H1 (cell line): Measurements from ENCODE around the gene ACSF3. TPM values are rescaled to one million over a fixed set of nuclear protein-coding genes. Genes with fewer than 3 reads are reported as not detected.

Experiments used
- CTCF ChIA-PET: fragments of 300-600 bp; sonication (Branson Sonifier 250); formaldehyde crosslinking; loops from one replicate; lab custom pipeline; 2021; ENCODE audit not compliant: partially characterized antibody; lab: Charles Lee
- POLR2A ChIA-PET: fragments of 300-600 bp; sonication (Branson Sonifier 250); formaldehyde crosslinking; loops from one replicate; lab custom pipeline; 2021; ENCODE audit warnings: inconsistent platforms; ENCODE audit not compliant: partially characterized antibody; lab: Charles Lee
- DNase-seq, 2 experiments: peaks; one replicate each; pipeline versions ENCODE4 v3.0.0 to v3.0.0-alpha.2; 2010 to 2022; ENCODE audit warnings: low spot score in 2 of 2, low read depth in 1 of 2, mixed read lengths in 1 of 2
- FAIRE-seq: peaks from 2 replicates; lab custom pipeline; 2011; peaks lifted over from hg19 to GRCh38; lab: Jason Lieb, UNC
- H2AFZ ChIP-seq: 2 replicates; pipeline ENCODE4 v1.8.1; 2012; ENCODE audit warnings: low read length, inconsistent platforms
- H2AK5ac ChIP-seq: 2 replicates; pipeline ENCODE4 v1.6.1; 2013; ENCODE audit warnings: low read depth, low read length
- H2BK120ac ChIP-seq: replicated peaks from 2 replicates; pipeline ENCODE3; 2013; ENCODE audit warnings: low read depth, low read length, inconsistent platforms
- H2BK12ac ChIP-seq: 2 replicates; pipeline ENCODE4 v1.6.1; 2013; ENCODE audit warnings: low read depth, low read length
- H2BK15ac ChIP-seq: 2 replicates; pipeline ENCODE4 v1.6.1; 2013; ENCODE audit warnings: low read length
- H2BK20ac ChIP-seq: 2 replicates; pipeline ENCODE4 v1.6.1; 2013; ENCODE audit warnings: low read length
- H2BK5ac ChIP-seq: 2 replicates; pipeline ENCODE4 v1.6.1; 2013; ENCODE audit warnings: low read depth, low read length
- H3K14ac ChIP-seq: 2 replicates; pipeline ENCODE4 v1.6.1; 2013; ENCODE audit warnings: inconsistent platforms; ENCODE audit not compliant: insufficient read length
- H3K18ac ChIP-seq: 2 replicates; pipeline ENCODE4 v1.6.1; 2013; ENCODE audit warnings: low read length; ENCODE audit errors: extremely low read depth
- H3K23ac ChIP-seq: 2 replicates; pipeline ENCODE4 v1.6.1; 2013; ENCODE audit warnings: inconsistent platforms; ENCODE audit not compliant: insufficient read length
- H3K23me2 ChIP-seq: 2 replicates; pipeline ENCODE4 v1.6.1; 2013; ENCODE audit warnings: low read depth, low read length
- H3K27ac ChIP-seq: 2 replicates; pipeline ENCODE4 v1.6.1; 2011; ENCODE audit warnings: low read depth, low read length, inconsistent platforms
- H3K27me3 ChIP-seq, 4 experiments: replicated peaks in 1 of 4; 1 replicate in 1 of 4; 2 replicates in 3 of 4; pipeline versions ENCODE4 v1.6.1 to v1.8.1; 2011 to 2013; ENCODE audit warnings: low read length in 3 of 4, mild to moderate bottlenecking in 3 of 4, inconsistent platforms in 2 of 4, mixed read lengths in 2 of 4, moderate library complexity in 1 of 4; ENCODE audit not compliant: control insufficient read depth in 3 of 4, insufficient read depth in 3 of 4; ENCODE audit errors: extremely low read depth in 1 of 4
- H3K36me3 ChIP-seq, 4 experiments: 2 replicates each; pipeline versions ENCODE4 v1.6.1 to v1.8.1; 2011 to 2013; ENCODE audit warnings: mild to moderate bottlenecking in 4 of 4, low read length in 3 of 4, moderate library complexity in 2 of 4, control low read depth in 1 of 4, inconsistent platforms in 1 of 4; ENCODE audit not compliant: insufficient read depth in 4 of 4, control insufficient read depth in 2 of 4
- H3K4ac ChIP-seq: replicated peaks from 2 replicates; pipeline ENCODE3; 2013; ENCODE audit warnings: low read length, low read depth, mixed read lengths, inconsistent platforms; ENCODE audit not compliant: insufficient read length
- H3K4me1 ChIP-seq, 4 experiments: replicated peaks in 1 of 4; 1 replicate in 1 of 4; 2 replicates in 3 of 4; pipeline versions ENCODE4 v1.6.1 to v1.8.1; 2011 to 2013; ENCODE audit warnings: low read length in 3 of 4, inconsistent platforms in 2 of 4, mixed read lengths in 1 of 4; ENCODE audit not compliant: insufficient read depth in 4 of 4, control insufficient read depth in 3 of 4
- H3K4me2 ChIP-seq, 2 experiments: 2 replicates each; pipeline versions ENCODE4 v1.6.1 to v1.8.1; 2011 to 2013; ENCODE audit warnings: low read depth in 2 of 2, low read length in 2 of 2, control low read depth in 1 of 2, inconsistent platforms in 1 of 2, mild to moderate bottlenecking in 1 of 2; ENCODE audit not compliant: insufficient read depth in 1 of 2
- H3K4me3 ChIP-seq, 4 experiments: fragments of 200-600, 300-600 bp in 1 of 4; sonication (generic), shearing (Covaris generic), sonication (Bioruptor Twin) in 1 of 4; 2 replicates each; pipeline versions ENCODE4 v1.5.1 to v1.8.1; 2011 to 2016; ENCODE audit warnings: low read length in 4 of 4, low read depth in 3 of 4, control low read depth in 2 of 4, inconsistent platforms in 2 of 4, mild to moderate bottlenecking in 2 of 4, mixed read lengths in 1 of 4, moderate library complexity in 1 of 4; ENCODE audit not compliant: insufficient read depth in 2 of 4; ENCODE audit errors: extremely low read depth in 1 of 4
- H3K56ac ChIP-seq: replicated peaks from 2 replicates; pipeline ENCODE3; 2013; ENCODE audit warnings: low read depth, mild to moderate bottlenecking, mixed read lengths, low read length, inconsistent platforms; ENCODE audit not compliant: insufficient read length
- H3K79me1 ChIP-seq: 2 replicates; pipeline ENCODE4 v1.6.1; 2013; ENCODE audit warnings: low read depth, low read length, control low read depth
- H3K79me2 ChIP-seq, 2 experiments: 2 replicates each; pipeline versions ENCODE4 v1.6.1 to v1.8.1; 2012 to 2013; ENCODE audit warnings: low read length in 2 of 2, mild to moderate bottlenecking in 2 of 2, inconsistent platforms in 1 of 2; ENCODE audit not compliant: insufficient read depth in 2 of 2, control insufficient read depth in 1 of 2
- H3K9ac ChIP-seq, 4 experiments: replicated peaks in 1 of 4; 1 replicate in 1 of 4; 2 replicates in 3 of 4; pipeline versions ENCODE4 v1.6.1 to v1.8.1; 2011 to 2013; ENCODE audit warnings: low read depth in 3 of 4, low read length in 3 of 4, control low read depth in 2 of 4, mild to moderate bottlenecking in 2 of 4, moderate library complexity in 2 of 4, inconsistent platforms in 1 of 4; ENCODE audit errors: extremely low read depth in 1 of 4
- H3K9me3 ChIP-seq, 2 experiments: 2 replicates each; pipeline versions ENCODE4 v1.6.1 to v1.8.1; 2012 to 2013; ENCODE audit warnings: mild to moderate bottlenecking in 2 of 2, moderate library complexity in 2 of 2, control low read depth in 1 of 2, inconsistent platforms in 1 of 2, low read depth in 1 of 2, low read length in 1 of 2, mixed read lengths in 1 of 2; ENCODE audit not compliant: insufficient read depth in 2 of 2
- H4K20me1 ChIP-seq, 2 experiments: replicated peaks in 1 of 2; 2 replicates each; pipeline versions ENCODE3 to v1.8.1; 2011 to 2013; ENCODE audit warnings: inconsistent platforms in 2 of 2, low read length in 2 of 2, mild to moderate bottlenecking in 1 of 2; ENCODE audit not compliant: insufficient read depth in 2 of 2, control insufficient read depth in 1 of 2
- H4K5ac ChIP-seq: 2 replicates; pipeline ENCODE4 v1.6.1; 2013; ENCODE audit warnings: low read length, low read depth, mixed read lengths, inconsistent platforms; ENCODE audit not compliant: insufficient read length
- H4K8ac ChIP-seq: 2 replicates; pipeline ENCODE4 v1.8.0; 2013; ENCODE audit warnings: mild to moderate bottlenecking, moderate library complexity, low read length, inconsistent platforms; ENCODE audit not compliant: insufficient read depth; ENCODE audit errors: extremely low read depth
- H4K91ac ChIP-seq: replicated peaks from 2 replicates; pipeline ENCODE3; 2013; ENCODE audit warnings: low read length, mixed read lengths, inconsistent platforms; ENCODE audit not compliant: insufficient read length
- EGR1 ChIP-seq: IDR thresholded peaks from 2 replicates; pipeline ENCODE4 v1.6.1; 2011; ENCODE audit warnings: low read depth, low read length, borderline replicate concordance
- WGBS, 2 experiments: shearing (Covaris generic) in 1 of 2; methylation state at CpG; one replicate each; pipeline versions ENCODE4 v1.1.6 to v1.1.7; 2013 to 2015; ENCODE audit warnings: low lambda C conversion rate in 2 of 2, mixed read lengths in 2 of 2, inconsistent platforms in 1 of 2, low coverage in 1 of 2, missing lambda C conversion rate in 1 of 2; ENCODE audit not compliant: insufficient replicate concordance in 2 of 2, insufficient coverage in 1 of 2, insufficient read length in 1 of 2; ENCODE audit errors: extremely low coverage in 1 of 2, missing lambda C conversion rate in 1 of 2; 5-methylcytosine and 5-hydroxymethylcytosine counted together
- polyA plus RNA-seq, 7 experiments: library from polyadenylated mRNA; depleted of rRNA in 3 of 7; stranded (reverse) in 5 of 7; unstranded in 2 of 7; fragments of >200 nt in 5 of 7; fragments of 200-250 nt in 2 of 7; gene quantifications; 1 replicate in 5 of 7; 2 replicates in 1 of 7; 4 replicates in 1 of 7; pipeline versions ENCODE4 v1.2.1 to v1.2.3, GENCODE V29; 2011 to 2013; ENCODE audit warnings: missing spikeins in 2 of 7, mixed read lengths in 2 of 7
- total RNA-seq: library from RNA; stranded (reverse); fragmentation: NEBNext Ultra II Directional; extraction: Animal tissue kit (Norgen Biotek cat#: 25700); gene quantifications from 2 replicates; pipeline ENCODE4 v1.2.1, GENCODE V29; 2021

Gene ACSF3
- total and polyA plus RNA-seq, 2 of the 8 experiments (the other 6 are each of a cell fraction or from before 2014, with no cell fraction given): 15.6 to 22.9 TPM

- H3K23me2 ChIP-seq: no peaks in the 10 kb centered on the region
- H3K9ac ChIP-seq: no peak overlapping the region
- H3K18ac ChIP-seq: no peak overlapping the region
- no peak overlapping the region for H3K56ac ChIP-seq
- H3K4me1 ChIP-seq: peaks cover 0 to 3% (median 0%) of the 10 kb centered on the region in 4 experiments; a peak in 2 of 7 replicates
- H4K20me1 ChIP-seq: peaks cover 2 to 7% of the 10 kb centered on the region in 2 experiments
- no peak overlapping the region for H3K14ac ChIP-seq
- FAIRE-seq (no peak), DNase-seq (no peak)
- 0 out of 2 replicates have a peak overlapping the region, but pooled peaks have one; percentile 46 for H4K8ac ChIP-seq
- H3K36me3 ChIP-seq: peaks cover 0 to 2% (median under 1%) of the 10 kb centered on the region in 4 experiments; a peak in 2 of 8 replicates
- no peak overlapping the region for H2BK15ac ChIP-seq
- H3K4ac ChIP-seq: no peak overlapping the region
- no peak overlapping the region for H2BK12ac ChIP-seq
- no peaks in the 10 kb centered on the region for H3K79me1 ChIP-seq
- H4K5ac ChIP-seq: no peak overlapping the region
- H2AFZ ChIP-seq: no peak overlapping the region
- H3K23ac ChIP-seq: no peak overlapping the region
- no peak overlapping the region for H3K4me3 ChIP-seq
- no peak overlapping the region for H2AK5ac ChIP-seq
- H3K27me3 ChIP-seq: no peaks in the 10 kb centered on the region; a peak in 1 of 7 replicates
- no peak overlapping the region for H3K27ac ChIP-seq
- H3K4me2 ChIP-seq: no peak overlapping the region
- no peaks in the 10 kb centered on the region for H3K79me2 ChIP-seq
- no peak overlapping the region for H2BK20ac ChIP-seq
- peak overlapping the region; percentile 35; the same call in 1 of the 2 replicates for H2BK5ac ChIP-seq
- ChIA-PET CTCF (interaction anchor here (1.1 to 1.8 kb wide), 4 partner anchors 11 to 192 kb away, joined by 3 to 8 read pairs (median 3); no protein-coding TSS in a partner anchor), POLR2A (interaction anchor here (1.0 to 1.4 kb wide), 4 partner anchors 10 to 181 kb away, joined by 3 to 5 read pairs (median 4); no protein-coding TSS in a partner anchor)
- no peaks in the 10 kb centered on the region for H3K9me3 ChIP-seq
- no peak overlapping the region for H4K91ac ChIP-seq
- no peak overlapping the region for H2BK120ac ChIP-seq
- 91% methylated on average over 22 of the region's 22 CpGs; no CpG with 5 or more reads in 1 of the 2 experiments for WGBS, 2 experiments
- TF ChIP-seq EGR1: no peak
These were observed 50.4 kb downstream of the ACSF3 start for GRCh38 chr16:89143911-89144675.
